Measurements from ENCODE around the gene KIF16B.

DNA sequence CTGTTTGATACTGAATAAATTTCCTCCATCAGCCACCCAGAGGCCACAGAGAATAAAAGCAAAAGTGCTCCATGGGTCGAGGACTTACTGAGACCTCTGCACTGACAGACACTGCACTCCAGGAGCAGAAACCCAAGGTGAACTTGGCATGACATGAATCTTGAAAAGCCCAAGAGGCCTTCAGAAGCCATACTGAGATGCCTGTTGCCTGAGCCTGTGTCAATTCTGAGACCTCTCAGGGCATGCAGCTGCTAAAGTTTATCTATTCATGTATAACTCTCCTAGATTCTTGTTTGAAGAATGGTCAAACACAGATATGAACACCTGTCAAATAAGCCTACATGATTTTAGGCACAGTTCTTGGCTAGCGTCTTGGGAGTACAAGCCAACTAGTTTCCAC lies 145.7 kb downstream of the KIF16B start:
- TF ChIP-seq ATF3 (IDR thresholded peaks at IDR 0.05) (no peak), SP1 (IDR thresholded peaks at IDR 0.05) (no peak), GABPA (IDR thresholded peaks at IDR 0.05 in 1 of 2, conservative IDR thresholded peaks at IDR 0.05 in 1 of 2) (no peak), EGR1 (IDR thresholded peaks at IDR 0.05; ENCODE audit: low read depth in 2 of 2) (no peak), REST (IDR thresholded peaks at IDR 0.05) (no peak), RXRA (IDR thresholded peaks at IDR 0.05) (no peak), MAX (IDR thresholded peaks at IDR 0.05) (no peak), RAD21 (IDR thresholded peaks at IDR 0.05) (no peak), TAF1 (conservative IDR thresholded peaks at IDR 0.05) (no peak), NR2F2 (IDR thresholded peaks at IDR 0.05) (no peak)
- TF ChIP-seq, protein P1, sequence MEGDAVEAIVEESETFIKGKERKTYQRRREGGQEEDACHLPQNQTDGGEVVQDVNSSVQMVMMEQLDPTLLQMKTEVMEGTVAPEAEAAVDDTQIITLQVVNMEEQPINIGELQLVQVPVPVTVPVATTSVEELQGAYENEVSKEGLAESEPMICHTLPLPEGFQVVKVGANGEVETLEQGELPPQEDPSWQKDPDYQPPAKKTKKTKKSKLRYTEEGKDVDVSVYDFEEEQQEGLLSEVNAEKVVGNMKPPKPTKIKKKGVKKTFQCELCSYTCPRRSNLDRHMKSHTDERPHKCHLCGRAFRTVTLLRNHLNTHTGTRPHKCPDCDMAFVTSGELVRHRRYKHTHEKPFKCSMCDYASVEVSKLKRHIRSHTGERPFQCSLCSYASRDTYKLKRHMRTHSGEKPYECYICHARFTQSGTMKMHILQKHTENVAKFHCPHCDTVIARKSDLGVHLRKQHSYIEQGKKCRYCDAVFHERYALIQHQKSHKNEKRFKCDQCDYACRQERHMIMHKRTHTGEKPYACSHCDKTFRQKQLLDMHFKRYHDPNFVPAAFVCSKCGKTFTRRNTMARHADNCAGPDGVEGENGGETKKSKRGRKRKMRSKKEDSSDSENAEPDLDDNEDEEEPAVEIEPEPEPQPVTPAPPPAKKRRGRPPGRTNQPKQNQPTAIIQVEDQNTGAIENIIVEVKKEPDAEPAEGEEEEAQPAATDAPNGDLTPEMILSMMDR (IDR thresholded peaks at IDR 0.05; ENCODE audit: low read depth, low read length, missing input control), result no peak
- TF ChIP-seq, protein P2, sequence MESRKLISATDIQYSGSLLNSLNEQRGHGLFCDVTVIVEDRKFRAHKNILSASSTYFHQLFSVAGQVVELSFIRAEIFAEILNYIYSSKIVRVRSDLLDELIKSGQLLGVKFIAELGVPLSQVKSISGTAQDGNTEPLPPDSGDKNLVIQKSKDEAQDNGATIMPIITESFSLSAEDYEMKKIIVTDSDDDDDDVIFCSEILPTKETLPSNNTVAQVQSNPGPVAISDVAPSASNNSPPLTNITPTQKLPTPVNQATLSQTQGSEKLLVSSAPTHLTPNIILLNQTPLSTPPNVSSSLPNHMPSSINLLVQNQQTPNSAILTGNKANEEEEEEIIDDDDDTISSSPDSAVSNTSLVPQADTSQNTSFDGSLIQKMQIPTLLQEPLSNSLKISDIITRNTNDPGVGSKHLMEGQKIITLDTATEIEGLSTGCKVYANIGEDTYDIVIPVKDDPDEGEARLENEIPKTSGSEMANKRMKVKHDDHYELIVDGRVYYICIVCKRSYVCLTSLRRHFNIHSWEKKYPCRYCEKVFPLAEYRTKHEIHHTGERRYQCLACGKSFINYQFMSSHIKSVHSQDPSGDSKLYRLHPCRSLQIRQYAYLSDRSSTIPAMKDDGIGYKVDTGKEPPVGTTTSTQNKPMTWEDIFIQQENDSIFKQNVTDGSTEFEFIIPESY (IDR thresholded peaks at IDR 0.05), result no peak

Measured in liver (tissue), 3 donors.